Dendritic cell treated with granulocyte-macrophage colony-stimulating factor and Interleukin-4, amounts not matched to agents 40 ng/mL and 50 ng/mL, for 4 days (primary cell): ENCODE measurements around the gene GAS7.

Source experiments
- H3K27ac Mint-ChIP-seq: one replicate; pipeline ENCODE4 v1.8.0; 2022; ENCODE audit warnings: mild to moderate bottlenecking, mixed read lengths
- H3K27me3 Mint-ChIP-seq: one replicate; pipeline ENCODE4 v1.8.0; 2022; ENCODE audit warnings: mild to moderate bottlenecking, mixed read lengths
- H3K36me3 Mint-ChIP-seq: one replicate; pipeline ENCODE4 v1.8.0; 2022; ENCODE audit warnings: low read depth, mixed read lengths
- H3K4me1 Mint-ChIP-seq: one replicate; pipeline ENCODE4 v1.8.0; 2022; ENCODE audit warnings: low read depth, mixed read lengths
- H3K4me3 Mint-ChIP-seq: one replicate; pipeline ENCODE4 v1.8.0; 2022; ENCODE audit warnings: mild to moderate bottlenecking, moderate library complexity, mixed read lengths
- H3K9me3 Mint-ChIP-seq: one replicate; pipeline ENCODE4 v1.8.0; 2022; ENCODE audit warnings: mixed read lengths
- intact Hi-C: fragments of 100-400 bp; cut with micrococcal nuclease; formaldehyde crosslinking; loops from one replicate; pipeline ENCODE4 v1.15.0; 2022

The GAS7 gene

GRCh38 chr17:10034719-10035475 is 163.5 kb downstream of the GAS7 start:
- intact Hi-C loops: loop anchor here (5.0 kb wide), 1 partner anchor 48 kb away; no protein-coding TSS in a partner anchor
- Mint-ChIP-seq H3K4me1 (peaks cover 90% of the 10 kb centered on the region), H3K9me3 (no peaks in the 10 kb centered on the region), H3K36me3 (peaks cover 26% of the 10 kb centered on the region), H3K27ac (peak overlapping the region; percentile 81), H3K27me3 (no peaks in the 10 kb centered on the region), H3K4me3 (peak overlapping the region; percentile 0)

DNA sequence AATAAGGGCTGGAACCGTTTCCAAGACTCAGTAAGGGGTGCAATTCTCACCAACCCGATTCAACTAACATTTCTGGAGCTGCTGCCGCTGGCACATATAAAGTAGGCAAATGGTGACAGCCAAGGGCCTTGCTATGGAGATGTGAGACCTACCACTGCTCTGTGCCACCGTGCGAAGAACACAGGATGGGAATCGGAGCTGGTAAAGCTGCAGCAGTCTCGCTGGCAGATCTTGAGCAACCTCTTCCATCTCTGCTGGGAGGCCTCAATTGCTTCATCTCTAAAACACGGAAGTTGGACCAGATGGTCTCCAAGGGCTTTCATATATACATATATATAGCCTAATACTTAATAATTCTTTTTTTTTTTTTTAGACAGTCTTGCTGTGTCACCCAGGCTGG is 164.4 kb downstream of the GAS7 start:
- peaks cover 92% of the 10 kb centered on the region for H3K4me1 Mint-ChIP-seq
- H3K27me3 Mint-ChIP-seq: no peaks in the 10 kb centered on the region
- H3K4me3 Mint-ChIP-seq: peak overlapping the region; percentile 23
- intact Hi-C loops: no loop called here
- no peaks in the 10 kb centered on the region for H3K9me3 Mint-ChIP-seq
- peaks cover 28% of the 10 kb centered on the region for H3K36me3 Mint-ChIP-seq
- H3K27ac Mint-ChIP-seq: peak overlapping the region; percentile 81

GRCh38 chr17:10033449-10033848 is 165.0 kb downstream of the GAS7 start:
- Mint-ChIP-seq H3K9me3 (no peaks in the 10 kb centered on the region), H3K27me3 (no peaks in the 10 kb centered on the region), H3K4me1 (peaks cover 93% of the 10 kb centered on the region), H3K27ac (peak overlapping the region; percentile 81), H3K36me3 (peaks cover 28% of the 10 kb centered on the region), H3K4me3 (no peak overlapping the region)
- intact Hi-C loops: no loop called here

GRCh38 chr17:10032118-10032852 is 166.1 kb downstream of the GAS7 start:
- Mint-ChIP-seq H3K36me3 (peaks cover 28% of the 10 kb centered on the region), H3K27ac (no peak overlapping the region), H3K27me3 (no peaks in the 10 kb centered on the region), H3K9me3 (no peaks in the 10 kb centered on the region), H3K4me3 (no peak overlapping the region), H3K4me1 (peaks cover 94% of the 10 kb centered on the region)
- intact Hi-C loops: no loop called here

DNA sequence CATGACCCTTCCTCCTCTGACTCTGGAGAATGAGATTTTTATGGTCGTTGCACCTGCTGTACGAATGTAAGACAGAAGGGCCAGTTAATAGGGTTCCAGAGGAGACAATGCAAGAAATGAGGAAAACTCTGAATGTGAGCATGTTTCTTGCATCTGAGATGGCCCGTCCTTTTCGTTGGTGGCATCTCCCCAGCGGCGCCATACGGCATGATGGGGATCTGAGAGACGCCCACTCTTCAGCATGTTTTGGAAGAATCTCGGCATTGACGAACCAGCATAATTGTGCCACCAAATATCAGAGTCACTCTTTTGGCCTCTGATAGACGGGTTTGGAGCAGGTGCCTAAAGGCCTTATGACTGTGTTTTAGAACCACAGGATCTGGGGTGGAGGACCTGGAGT is 166.8 kb downstream of the GAS7 start:
- Mint-ChIP-seq H3K4me1 (peaks cover 94% of the 10 kb centered on the region), H3K36me3 (peaks cover 34% of the 10 kb centered on the region), H3K4me3 (no peak overlapping the region), H3K9me3 (no peaks in the 10 kb centered on the region), H3K27ac (peak overlapping the region; percentile 27), H3K27me3 (no peaks in the 10 kb centered on the region)
- intact Hi-C loops: no loop called here

DNA sequence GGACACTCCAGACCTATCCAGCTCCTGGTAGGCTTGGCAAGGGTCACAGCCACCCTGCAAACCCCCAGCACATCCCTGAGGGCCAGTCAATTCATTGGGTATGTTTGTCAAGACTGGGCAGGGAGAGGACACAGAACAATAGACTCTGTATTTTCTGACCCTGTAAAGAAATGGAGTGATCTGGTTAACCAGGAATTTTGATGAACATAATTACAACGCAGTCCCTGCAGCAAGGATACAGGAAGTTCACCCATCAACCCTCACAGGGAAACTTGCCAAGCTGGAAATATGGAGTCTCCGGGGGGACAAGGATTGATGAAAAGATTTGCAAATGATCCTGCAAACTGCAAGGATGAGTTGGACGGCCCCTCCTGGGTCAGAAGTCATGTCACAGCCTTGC is 167.3 kb downstream of the GAS7 start:
- Mint-ChIP-seq H3K4me1 (peaks cover 94% of the 10 kb centered on the region), H3K9me3 (no peaks in the 10 kb centered on the region), H3K36me3 (peaks cover 35% of the 10 kb centered on the region), H3K27ac (peak overlapping the region; percentile 27), H3K27me3 (no peaks in the 10 kb centered on the region), H3K4me3 (no peak overlapping the region)
- intact Hi-C loops: no loop called here

GRCh38 chr17:10029129-10029528 is 169.3 kb downstream of the GAS7 start:
- peaks cover 85% of the 10 kb centered on the region for H3K4me1 Mint-ChIP-seq
- no peak overlapping the region for H3K4me3 Mint-ChIP-seq
- H3K27ac Mint-ChIP-seq: peak overlapping the region; percentile 28

GRCh38 chr17:10025976-10026901 is 172.2 kb downstream of the GAS7 start:
- no peaks in the 10 kb centered on the region for H3K27me3 Mint-ChIP-seq
- H3K36me3 Mint-ChIP-seq: peaks cover 40% of the 10 kb centered on the region
- peak overlapping the region; percentile 28 for H3K27ac Mint-ChIP-seq
- H3K4me1 Mint-ChIP-seq: peaks cover 79% of the 10 kb centered on the region
- intact Hi-C loops: no loop called here
- H3K4me3 Mint-ChIP-seq: no peak overlapping the region
- H3K9me3 Mint-ChIP-seq: no peaks in the 10 kb centered on the region

More at GRCh38 chr17:10029129-10029528, 169.3 kb downstream of the GAS7 start:
- Mint-ChIP-seq H3K27me3 (no peaks in the 10 kb centered on the region), H3K36me3 (peaks cover 34% of the 10 kb centered on the region), H3K9me3 (no peaks in the 10 kb centered on the region)
- intact Hi-C loops: no loop called here

DNA sequence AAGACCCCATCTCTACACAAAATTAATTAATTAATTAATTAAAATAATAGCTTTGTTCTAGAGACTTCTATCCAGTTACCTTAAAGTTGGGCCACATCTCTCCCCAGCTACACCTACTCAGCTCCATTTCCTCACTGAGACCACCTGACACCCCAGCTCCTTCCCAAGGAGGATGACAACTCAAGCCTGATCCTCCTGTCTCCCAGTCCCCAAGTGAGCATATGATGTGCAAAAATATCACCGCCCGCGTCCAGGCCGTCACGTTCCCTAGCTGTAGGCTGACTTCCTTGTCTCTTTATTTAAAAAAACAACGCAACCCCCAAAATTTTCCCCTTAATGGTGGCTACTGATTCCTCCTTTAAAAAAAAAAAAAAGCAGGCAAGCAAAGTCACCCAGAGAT is 173.2 kb downstream of the GAS7 start:
- peak overlapping the region; percentile 33 for H3K27ac Mint-ChIP-seq
- H3K9me3 Mint-ChIP-seq: no peaks in the 10 kb centered on the region
- intact Hi-C loops: no loop called here
- peaks cover 30% of the 10 kb centered on the region for H3K36me3 Mint-ChIP-seq
- H3K4me3 Mint-ChIP-seq: no peak overlapping the region
- no peaks in the 10 kb centered on the region for H3K27me3 Mint-ChIP-seq
- peaks cover 81% of the 10 kb centered on the region for H3K4me1 Mint-ChIP-seq

DNA sequence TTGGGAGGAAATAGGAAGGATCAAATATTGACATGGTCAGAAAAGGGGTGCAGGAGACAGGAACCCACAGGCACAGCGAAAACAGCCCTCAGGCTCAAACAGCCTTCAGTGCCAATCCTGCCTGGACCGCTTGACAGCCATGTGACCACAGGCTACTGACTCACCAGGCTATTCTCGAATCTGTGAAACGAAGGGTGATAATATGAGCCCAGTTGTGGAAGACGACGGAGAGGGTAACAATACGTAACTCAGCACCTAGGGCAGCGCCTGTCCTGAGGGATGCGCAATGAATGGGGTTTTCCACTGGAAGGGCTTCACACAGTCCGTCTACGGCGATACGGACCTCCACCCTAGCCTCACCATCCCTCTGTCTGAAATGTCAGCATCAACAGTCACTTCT is 176.0 kb downstream of the GAS7 start:
- Mint-ChIP-seq H3K27ac (peak overlapping the region; percentile 18), H3K9me3 (no peaks in the 10 kb centered on the region), H3K27me3 (no peaks in the 10 kb centered on the region), H3K36me3 (peaks cover 29% of the 10 kb centered on the region), H3K4me3 (no peak overlapping the region), H3K4me1 (peaks cover 81% of the 10 kb centered on the region)
- intact Hi-C loops: loop anchor here (5.0 kb wide), 1 partner anchor 40 kb away; no protein-coding TSS in a partner anchor

DNA sequence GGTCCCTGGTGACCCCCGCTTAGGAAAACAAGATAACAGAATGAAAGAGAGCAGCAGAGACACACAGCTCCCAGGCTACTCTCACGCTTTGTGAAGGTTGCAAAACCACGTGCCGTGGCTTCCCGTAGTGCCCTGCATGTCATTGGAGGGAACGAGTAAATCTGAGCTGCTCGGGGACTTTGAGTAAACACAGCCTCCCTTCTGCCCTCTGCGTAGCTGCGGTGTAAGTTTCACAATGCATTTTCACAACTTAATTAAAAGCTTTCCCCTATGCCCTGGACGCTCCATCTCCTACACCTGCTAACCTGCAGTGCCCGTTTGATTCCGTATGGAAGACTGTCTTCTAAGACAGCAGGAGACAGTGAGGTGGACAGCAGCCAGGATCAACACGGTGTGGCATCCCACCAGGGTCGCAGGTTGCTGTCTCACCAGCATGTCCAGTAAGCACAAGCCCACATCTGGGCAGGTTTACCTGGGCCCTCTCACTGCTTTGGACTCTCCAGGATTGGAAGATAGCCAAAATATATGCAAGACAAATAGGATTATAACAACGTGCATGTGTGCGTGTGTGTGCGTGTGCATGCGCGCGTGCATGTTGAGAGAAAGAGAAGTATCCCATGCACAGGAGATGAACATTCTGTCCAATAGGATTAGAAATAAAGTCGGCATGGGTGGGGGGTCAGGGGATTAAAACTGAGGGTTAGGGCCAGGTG is 177.0 kb downstream of the GAS7 start:
- Mint-ChIP-seq H3K36me3 (peaks cover 21% of the 10 kb centered on the region), H3K4me3 (peak overlapping the region; percentile 21), H3K27ac (peak overlapping the region; percentile 89), H3K9me3 (no peaks in the 10 kb centered on the region), H3K27me3 (no peaks in the 10 kb centered on the region), H3K4me1 (peaks cover 74% of the 10 kb centered on the region)
- intact Hi-C loops: loop anchor here (5.0 kb wide), 1 partner anchor 41 kb away; no protein-coding TSS in a partner anchor

DNA sequence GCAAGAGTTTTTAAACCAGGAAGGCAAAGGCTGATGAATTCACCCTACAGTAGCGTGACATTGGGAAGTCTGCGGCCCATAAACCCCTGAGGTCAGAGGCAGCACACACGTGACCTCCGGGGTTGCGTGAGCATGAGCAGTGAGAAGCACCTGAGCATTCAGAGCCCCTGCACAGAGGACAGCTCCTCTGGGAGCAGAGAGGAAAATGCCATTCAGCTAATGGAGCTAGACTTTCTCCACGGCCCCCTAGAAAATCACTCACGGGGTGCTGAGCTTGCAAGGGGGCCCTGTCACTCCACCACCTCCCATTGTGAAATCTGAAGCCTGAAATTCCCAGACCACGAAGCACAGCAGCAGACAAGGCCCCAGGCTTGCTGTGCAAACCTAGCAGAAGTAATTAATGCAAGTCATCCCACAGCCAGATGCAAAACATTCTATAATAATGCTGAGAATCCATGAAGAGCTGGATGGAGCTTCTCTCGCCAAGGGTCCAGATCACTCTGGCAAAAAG is 178.4 kb downstream of the GAS7 start:
- Mint-ChIP-seq H3K4me1 (peaks cover 74% of the 10 kb centered on the region), H3K4me3 (peak overlapping the region; percentile 46), H3K27ac (peak overlapping the region; percentile 89), H3K36me3 (peaks cover 13% of the 10 kb centered on the region), H3K27me3 (no peaks in the 10 kb centered on the region), H3K9me3 (no peaks in the 10 kb centered on the region)
- intact Hi-C loops: loop anchor here (5.0 kb wide), 1 partner anchor 42 kb away; no protein-coding TSS in a partner anchor

- intact Hi-C loops: no loop called here
- peak overlapping the region; percentile 89 for H3K27ac Mint-ChIP-seq
- no peaks in the 10 kb centered on the region for H3K27me3 Mint-ChIP-seq
- H3K4me1 Mint-ChIP-seq: peaks cover 88% of the 10 kb centered on the region
- no peaks in the 10 kb centered on the region for H3K9me3 Mint-ChIP-seq
- peaks cover 19% of the 10 kb centered on the region for H3K36me3 Mint-ChIP-seq
- H3K4me3 Mint-ChIP-seq: peak overlapping the region; percentile 55
These were observed 179.9 kb downstream of the GAS7 start for GRCh38 chr17:10018461-10018891.
